ENCODE data around the gene KPRP.

DNA sequence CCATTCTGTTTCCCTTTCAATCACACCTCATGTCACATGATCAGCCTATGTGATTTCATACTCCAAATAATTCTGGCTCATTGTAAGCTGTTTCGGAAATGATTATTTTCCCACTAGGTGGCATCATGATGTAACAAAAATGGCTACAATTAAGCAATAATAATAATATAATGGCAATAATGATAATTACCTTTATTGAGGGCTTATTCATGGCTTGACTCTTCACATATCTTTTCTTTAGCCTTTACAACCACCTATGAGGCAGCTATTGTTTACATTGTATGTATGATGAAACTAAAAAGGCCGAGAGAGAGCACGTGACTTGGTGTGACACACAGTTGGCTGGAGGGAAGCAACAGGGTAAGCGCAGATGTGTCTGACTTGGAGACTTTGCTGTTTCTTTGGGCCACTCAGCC lies 12.5 kb upstream of the KPRP start:
- TF ChIP-seq, protein P1, sequence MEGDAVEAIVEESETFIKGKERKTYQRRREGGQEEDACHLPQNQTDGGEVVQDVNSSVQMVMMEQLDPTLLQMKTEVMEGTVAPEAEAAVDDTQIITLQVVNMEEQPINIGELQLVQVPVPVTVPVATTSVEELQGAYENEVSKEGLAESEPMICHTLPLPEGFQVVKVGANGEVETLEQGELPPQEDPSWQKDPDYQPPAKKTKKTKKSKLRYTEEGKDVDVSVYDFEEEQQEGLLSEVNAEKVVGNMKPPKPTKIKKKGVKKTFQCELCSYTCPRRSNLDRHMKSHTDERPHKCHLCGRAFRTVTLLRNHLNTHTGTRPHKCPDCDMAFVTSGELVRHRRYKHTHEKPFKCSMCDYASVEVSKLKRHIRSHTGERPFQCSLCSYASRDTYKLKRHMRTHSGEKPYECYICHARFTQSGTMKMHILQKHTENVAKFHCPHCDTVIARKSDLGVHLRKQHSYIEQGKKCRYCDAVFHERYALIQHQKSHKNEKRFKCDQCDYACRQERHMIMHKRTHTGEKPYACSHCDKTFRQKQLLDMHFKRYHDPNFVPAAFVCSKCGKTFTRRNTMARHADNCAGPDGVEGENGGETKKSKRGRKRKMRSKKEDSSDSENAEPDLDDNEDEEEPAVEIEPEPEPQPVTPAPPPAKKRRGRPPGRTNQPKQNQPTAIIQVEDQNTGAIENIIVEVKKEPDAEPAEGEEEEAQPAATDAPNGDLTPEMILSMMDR (optimal IDR thresholded peaks at IDR 0.05 in 1 of 3, IDR thresholded peaks at IDR 0.05 in 1 of 3, conservative IDR thresholded peaks at IDR 0.05 in 1 of 3; ENCODE audit: extremely low read depth in 1 of 3, insufficient read depth in 2 of 3, low read length in 3 of 3) = peak in 2 of 3 experiments; percentile 0 to 26
- no peak for TF ChIP-seq EZH2 (IDR thresholded peaks at IDR 0.05; ENCODE audit: low read length)

Data from keratinocyte (primary cell).